ENCODE results near the gene SLC44A2. TPM values are rescaled to one million over a fixed set of nuclear protein-coding genes. Genes with fewer than 3 reads are reported as not detected.

SLC44A2 gene
- total RNA-seq, result 46.0 and 48.5 TPM in 2 replicates

DNA sequence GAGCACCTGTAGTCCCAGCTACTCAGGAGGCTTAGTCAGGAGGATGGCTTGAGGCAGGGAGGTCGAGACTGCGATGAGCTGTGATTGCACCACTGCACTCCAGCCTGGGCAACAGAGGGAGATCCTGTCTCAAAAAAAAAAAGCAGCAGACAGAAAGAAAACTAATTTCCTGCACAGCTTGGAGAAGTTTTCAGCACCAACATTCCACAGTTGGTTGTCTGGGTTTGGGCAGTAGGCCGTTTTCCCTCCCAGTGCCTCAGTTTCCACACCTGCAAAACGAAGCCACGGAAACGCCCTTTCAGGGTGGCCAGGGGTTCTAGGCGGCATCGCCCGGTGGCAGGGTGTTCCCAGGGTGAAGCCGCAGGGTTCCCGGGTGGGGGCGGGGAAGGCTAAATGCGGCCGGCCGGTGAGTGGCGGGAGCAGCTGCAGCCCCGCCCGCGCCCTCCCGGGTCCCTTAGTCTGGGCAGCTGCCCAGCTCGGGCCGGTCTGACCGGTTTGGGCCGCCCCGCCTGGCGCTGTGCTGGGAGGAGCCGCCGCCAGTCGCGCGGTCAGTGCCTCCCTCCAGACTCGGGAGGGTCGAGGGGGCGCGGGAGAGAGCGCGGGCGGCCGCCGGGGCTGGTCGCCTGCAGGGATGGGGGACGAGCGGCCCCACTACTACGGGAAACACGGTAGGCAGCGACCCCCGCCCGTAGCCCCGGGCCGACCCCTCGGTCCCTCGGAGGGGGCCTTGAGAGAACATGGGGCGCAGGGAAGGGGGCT, at the start of gene SLC44A2:
SLC44A2 (plus strand) TSS at position 551 of the 759 bp plus-strand sequence; CDS start at position 632, 81 bp downstream.
- peak; percentile 28 for DNase-seq (ENCODE audit: low read depth)

DNA sequence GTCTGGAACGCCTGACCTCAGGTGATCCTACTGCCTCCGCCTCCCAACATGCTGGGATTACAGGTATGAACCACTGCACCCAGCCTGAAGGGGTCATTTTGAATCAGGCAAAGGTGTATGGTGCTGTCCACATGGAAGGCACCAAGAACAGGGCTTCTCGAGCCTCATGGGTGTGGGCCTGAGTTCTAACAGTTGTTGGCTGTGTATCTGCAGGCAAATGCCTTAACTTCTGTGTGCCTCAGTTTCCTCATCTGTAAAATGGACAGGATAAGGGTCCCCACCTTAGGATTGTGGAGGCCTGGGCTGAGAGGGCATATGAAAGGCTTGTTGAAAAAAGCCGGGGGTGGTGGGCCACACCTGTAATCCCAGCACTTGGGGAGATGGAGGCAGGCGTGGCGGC, 47.4 kb upstream of the SLC44A2 start:
- DNase-seq (ENCODE audit: low read depth), result no peak

DNA sequence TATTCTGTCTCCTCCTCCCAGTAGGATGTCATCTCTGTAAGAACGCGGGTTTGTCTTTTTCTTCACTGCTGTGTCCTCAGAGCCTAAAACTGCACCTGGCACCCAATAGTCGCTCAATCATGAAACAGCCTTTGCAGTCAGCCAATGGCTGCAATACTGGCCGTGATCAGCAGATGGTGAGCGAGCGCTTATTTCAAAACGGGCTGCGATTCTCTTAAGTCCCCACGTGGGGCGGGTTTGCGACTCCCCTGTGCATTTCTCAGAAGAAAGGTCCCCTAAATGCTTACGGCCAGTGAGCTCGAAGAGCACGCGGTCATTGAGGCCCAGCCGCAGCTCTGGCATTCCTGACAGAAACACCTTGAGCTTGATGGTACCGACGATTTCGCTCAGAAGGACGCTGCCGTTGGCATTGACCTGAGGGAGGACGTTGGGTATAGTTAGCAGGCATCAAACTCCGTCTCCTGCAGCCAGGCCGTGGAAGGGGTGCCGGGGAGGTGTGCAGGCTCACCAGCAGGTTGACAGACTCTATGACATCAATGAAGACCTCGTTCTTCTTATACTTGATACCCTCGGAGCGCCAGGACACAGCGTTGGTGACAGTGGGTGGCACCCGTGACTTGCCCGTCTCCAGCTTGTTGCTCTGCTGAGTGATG, 44.2 kb upstream of the SLC44A2 start:
- peak; percentile 83 for DNase-seq (ENCODE audit: low read depth)

DNA sequence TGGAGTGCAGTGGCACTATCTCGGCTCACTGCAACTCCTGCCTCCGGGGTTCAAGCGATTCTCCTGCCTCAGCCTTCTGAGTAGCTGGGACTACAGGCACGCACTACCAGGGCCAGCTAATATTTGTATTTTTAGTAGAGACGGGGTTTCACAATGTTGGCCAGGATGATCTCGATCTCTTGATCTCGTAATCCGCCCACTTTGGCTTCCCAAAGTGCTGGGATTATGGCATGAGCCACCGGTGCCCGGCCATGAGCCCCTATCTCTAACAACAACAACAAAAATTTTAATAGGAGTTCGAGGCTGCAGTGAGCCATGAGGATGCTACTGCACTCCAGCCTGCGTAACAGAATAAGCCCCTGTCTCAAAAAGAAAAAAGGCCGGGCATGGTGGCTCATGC, 43.3 kb upstream of the SLC44A2 start:
- no peak for DNase-seq (ENCODE audit: low read depth)

DNA sequence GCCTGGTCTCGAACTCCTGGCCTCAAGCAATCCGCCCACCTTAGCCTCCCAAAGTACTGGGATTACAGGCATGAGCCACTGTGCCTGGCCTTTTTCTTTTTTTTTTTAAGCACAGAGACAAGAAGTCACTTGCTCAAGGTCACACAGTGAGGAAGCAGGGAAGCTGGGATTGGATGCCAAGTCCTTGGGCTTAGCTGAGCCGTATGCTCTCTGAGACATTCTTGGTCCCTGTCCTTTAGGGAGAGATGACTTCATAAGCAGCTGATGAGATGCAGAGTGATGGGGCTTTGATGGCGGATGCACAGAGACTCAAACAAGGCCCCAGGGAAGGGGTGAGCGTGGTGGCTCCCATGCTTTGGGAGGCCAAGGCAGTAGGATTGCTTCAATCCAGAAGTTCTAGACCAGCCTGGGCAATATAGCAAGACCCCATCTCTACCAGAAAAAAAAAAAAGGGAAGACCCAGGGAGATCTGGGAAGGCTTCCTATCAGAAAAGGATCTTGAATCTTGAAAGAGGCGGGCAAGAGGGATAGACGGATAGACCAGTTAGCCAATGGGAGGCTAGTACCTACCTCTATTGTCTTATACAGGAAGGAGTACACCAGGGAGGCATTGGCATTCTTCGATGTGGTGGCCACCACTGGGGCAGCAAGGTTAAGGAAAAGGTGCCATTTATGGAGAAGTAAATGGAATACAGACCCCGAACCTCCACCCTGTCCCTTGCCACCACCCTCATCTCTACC, 42.1 kb upstream of the SLC44A2 start:
- no peak for DNase-seq (ENCODE audit: low read depth)

DNA sequence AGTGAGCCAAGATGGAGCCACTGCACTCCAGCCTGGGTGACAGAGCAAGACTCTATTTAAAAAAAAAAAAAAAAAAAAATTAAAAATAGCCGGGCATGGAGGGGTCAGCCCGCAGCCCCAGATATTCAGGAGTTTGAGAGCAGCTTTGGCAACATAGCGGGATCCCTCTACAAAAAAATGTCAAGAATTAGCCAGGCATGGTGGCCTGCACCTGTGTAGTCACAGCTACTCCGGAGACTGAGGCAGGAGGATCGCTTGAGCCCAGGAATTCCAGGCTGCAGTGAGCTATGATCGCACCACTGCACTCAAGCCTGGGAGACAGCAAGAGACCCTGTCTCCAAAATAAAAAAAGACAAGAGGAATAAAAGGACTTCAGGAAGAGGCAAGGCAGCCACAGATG, 39.0 kb upstream of the SLC44A2 start:
- DNase-seq (ENCODE audit: low read depth), result no peak

DNA sequence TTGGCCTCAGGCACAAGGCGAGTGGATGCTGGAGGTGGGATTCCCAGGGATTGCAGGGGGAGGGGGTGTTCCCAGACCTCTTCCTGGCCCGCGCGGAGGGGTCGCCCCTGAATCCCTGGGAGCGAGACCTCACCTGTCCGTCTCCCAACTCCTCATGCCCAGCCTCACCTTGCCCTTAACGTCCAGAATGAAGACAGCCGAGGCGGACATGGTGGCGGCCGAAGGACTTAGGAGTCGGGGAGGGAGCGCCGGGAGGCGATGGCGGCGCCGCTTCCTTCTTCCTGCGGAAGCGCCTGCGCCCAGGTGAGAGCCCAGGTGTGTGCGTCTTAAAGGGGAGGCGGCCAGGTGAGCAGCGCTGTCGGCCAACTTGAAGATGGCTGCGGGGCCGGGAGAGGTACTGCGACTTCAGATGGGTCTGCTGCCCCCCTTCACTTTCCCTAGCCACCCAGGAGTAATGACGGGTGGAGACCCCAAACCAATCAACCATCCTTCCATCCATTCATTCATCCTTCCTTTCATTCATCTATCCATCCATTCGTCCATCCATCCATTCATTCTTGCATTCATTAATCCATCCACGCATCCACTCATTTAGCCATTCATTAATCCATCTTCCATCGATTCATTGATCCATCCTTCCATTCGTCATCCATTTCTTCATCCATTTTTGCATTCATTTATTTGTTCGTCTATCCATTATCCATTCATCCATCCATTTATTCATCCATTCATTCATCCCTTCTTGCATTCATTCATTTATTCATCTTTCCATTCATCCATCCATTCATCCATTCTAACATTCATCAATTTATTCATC, 38.1 kb upstream of the SLC44A2 start, which contains the start of gene AP1M2:
AP1M2 (minus strand) TSS at position 291 of the 817 bp plus-strand sequence; CDS start at position 210, 81 bp downstream.
- no peak for DNase-seq (ENCODE audit: low read depth)

DNA sequence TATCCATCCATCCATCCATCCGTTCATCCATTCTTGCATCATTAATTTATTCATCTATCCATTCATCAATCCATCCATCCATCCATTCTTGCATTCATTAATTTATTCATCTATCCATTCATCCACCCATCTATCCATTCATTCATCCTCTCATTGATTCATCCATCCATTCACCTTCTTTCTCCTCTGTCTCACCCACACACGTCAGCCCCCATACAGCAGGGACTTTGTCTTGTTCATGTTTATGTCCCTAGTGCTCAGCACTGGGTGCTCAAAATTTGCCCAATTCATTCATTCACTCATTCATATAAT, 37.6 kb upstream of the SLC44A2 start:
- no peak for DNase-seq (ENCODE audit: low read depth)

DNA sequence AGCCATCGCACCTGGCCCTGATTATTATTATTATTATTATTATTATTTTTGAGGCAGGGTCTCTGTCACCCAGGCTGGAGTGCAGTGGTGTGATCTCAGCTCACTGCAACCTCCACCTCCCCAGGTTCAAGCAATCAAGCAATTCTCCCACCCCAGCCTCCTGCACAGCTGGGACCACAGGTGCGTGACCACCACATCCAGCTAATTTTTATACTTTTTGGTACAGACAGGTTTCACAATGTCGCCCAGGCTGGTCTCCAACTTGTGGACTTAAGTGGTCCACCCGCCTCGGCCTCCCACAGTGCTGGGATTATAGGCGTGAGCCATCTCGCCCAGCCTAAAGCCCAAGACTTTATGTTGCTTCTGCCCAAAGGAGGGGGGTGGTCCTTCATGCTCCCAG, 32.2 kb upstream of the SLC44A2 start:
- no peak for DNase-seq (ENCODE audit: low read depth)

DNA sequence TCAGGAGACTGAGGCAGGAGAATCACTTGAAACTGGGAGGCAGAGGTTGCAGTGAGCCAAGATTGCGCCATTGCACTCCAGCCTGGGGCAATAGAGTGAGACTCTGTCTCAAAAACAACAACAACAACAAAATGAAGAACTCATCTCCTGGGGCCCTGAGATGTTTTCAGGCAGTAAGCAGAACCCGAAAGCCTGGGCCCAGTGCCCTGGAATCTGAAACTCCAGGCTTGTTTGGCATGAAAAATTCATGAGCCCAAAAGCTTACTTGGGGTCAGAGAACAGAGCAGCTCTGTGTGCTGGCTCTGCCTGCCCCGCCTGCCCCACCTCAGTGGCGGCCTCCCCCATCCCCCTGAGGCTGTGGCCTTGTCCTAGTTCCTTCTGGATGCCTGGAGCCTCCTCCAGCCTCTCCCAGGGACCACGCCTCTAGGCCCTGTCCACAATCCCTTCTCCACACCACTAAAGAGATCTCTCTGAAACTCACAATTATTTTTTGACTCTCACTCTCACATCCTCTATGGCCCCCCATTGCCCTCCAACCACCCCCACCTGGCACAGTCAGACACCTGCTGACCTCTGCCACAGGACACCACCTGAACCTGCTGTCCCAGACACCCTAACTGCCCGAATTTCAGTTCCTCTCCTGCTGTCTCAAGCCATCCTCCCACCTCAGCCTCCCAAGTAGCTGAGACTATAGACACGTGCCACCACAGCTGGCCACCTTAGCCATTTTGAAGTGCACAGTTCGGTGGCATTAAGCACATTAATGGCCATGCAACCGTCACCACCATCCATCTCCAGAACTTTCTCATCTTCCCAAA, 31.3 kb upstream of the SLC44A2 start:
- peak; percentile 55 for DNase-seq (ENCODE audit: low read depth)

DNA sequence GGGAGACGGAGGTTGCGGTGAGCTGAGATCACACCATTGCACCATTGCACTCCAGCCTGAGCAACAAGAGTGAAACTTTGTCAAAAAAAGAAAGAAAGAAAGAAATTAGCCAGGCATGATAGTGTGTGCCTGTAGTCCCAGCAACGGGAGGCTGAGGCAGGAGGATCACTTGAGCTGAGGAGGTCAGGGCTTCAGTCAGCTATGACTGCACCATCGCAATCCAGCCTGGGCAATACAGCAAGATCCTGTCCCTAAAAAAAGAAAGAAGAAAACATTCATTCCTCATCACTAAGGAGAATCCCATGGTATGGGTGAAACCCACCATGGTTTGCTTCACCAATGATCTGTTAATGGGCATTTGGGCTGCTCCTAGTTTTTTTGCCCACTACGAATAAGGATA, 25.2 kb upstream of the SLC44A2 start:
- DNase-seq (ENCODE audit: low read depth), result no peak

DNA sequence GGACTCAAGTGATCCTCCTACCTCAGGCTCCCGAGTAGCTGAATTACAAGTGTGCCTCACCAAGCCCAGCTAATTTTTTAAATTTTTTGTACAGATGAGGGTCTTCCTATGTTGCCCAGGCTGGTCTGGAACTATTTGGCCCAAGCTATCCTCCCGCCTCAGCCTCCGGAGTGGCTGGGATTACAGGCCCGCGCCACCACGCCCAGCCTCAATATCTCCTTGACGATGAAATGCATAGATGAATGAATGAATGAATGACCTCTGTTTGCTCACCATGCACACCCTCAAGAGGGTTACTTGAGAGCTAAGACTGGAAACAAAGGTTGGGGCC, 23.4 kb upstream of the SLC44A2 start:
- peak; percentile 23 for DNase-seq (ENCODE audit: low read depth)

DNA sequence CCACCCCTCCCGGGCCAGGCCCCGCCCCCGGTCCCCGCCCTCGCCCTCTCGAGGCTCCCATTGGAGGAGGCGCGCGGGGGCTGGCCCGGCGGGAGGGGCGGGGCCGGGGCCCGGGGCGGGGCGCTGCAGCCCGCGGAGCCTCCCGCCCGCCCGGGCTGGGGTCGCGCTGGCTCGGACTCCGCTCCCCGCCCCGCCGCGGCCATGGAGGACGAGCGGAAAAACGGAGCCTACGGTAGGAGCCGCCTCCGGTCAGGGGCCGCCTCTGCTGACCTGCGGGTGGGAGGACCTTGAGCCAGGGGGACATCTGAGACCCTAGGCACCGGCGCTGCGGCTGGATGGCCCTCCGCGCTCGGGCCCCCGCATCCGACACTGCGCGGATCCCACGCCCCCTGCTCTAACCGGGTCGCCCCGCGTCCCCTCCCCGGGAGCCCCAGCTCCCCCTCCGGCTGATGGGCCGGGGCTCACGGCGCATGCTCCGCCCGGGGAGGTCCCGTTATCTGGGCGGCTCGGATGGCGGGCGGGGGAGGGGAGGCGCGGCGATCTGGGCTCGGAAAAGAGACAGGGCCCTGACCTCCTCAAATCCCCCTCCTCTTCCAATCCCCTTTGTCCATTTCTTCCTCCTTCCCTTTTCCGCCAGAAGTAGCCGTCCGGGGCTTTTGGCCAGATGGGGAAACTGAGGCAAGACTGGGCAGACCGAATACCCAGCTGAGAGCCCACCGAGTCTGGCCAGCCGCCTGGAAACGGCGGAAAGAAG, 22.8 kb upstream of the SLC44A2 start:
- no peak for DNase-seq (ENCODE audit: low read depth)

DNA sequence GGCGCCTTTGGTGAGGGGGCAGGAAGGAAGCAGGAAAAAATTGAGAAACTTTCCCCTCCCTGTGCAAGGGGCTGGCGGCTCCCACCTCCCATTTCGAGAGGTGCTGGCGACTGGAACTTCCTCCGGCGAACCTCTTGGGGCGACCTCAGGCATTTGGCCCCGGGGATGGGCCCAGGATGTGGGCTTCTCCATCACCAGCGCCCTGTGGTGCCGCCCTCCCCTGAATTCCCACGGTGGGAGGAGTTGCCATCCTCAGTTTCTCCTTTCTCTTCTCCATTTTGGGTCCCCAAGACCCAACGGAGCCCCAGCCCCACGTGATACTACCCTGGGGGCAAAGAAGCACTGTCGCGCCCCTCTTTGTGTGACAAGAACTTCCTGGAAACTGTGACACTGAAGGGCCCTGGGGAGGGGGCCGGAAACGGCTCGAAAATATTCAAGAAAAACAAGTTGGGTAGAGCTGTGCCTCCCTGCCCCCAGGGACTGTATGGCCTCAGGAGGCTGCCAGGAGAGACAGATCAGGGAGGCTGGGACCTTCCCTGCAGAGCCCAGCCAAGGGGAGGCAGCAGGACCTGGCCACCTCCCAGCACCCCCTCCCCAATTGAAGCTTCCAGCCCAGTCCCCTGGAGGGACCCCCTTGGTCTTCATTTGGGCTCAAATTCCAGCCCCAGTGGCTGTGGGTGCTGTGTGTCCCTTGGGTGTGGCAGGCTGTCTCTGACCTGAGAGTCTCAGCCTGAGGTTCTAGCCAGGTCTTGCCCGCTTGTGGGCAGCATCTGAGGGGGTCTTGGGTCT, 22.1 kb upstream of the SLC44A2 start:
- no peak for DNase-seq (ENCODE audit: low read depth)

DNA sequence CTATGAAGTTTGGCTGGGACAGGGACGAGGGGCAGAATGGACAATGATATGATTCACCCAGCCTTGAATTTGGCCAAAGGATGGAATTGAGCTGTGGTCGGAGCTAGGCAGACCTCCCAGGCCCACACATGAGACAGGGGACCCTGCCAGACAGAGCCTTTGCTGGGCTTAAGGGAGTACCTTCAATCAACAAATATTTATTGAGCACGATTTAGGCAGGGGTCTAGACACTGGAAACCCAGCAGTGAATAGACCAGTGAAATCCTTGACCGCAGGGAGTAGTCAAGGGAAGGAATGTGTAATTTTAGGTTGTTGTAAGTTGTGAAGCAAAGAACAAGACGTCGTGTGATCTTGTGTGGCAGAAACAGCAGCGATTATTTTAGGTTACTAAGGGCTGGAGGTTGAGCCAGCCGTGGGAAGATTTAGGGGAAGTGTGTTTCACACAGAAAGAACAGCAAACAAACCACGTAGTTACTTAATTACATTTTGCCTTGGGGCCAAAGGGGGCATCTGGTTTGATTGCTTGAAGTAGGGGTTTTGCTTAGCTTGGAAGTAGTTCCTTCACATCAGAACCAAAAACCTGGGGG, 21.4 kb upstream of the SLC44A2 start:
- peak; percentile 48 for DNase-seq (ENCODE audit: low read depth)

DNA sequence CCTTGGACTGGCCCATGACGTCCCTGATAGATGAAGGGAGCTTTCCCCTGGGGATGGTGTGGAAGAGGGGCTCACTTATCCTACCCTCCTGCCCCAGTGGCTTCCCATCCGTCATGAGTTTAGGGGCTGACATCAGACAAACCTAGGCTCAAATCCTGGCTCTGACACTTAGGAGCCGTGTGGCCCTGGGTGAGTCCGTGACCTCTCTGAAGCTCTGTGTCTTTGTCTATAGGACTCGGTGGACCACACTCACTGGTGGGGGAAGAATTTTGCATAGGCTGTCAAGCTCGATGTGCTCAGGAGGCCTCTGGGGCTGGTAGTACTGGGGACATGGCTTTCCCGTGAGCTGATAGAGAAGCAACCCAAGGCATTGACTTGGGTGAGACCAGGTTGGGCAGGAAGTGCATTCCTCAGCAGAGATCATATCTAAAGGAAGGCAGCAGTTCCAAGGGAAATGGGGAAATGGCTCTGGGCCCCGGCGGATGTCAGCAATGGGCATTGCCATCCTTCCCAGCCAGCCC, 20.8 kb upstream of the SLC44A2 start:
- no peak for DNase-seq (ENCODE audit: low read depth)

DNA sequence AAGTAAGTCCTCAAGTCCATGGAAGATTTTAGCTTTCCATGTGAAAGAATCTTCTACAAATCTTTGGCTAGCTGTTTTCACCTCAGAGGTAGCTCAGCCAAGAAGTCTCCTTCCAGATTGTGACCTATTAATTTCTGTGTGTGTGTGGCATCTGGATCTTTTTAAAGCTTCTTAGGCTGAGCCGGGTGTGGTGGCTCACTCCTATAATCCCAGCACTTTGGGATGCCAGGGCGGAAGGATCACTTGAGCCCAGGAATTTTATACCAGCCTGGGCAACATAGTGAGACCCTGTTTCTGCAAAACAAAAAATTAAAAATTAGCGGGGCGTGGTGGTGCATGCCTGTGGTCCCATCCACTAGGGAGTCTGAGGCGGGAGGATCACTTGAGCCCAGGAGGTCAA, 13.4 kb upstream of the SLC44A2 start:
- no peak for DNase-seq (ENCODE audit: low read depth)

DNA sequence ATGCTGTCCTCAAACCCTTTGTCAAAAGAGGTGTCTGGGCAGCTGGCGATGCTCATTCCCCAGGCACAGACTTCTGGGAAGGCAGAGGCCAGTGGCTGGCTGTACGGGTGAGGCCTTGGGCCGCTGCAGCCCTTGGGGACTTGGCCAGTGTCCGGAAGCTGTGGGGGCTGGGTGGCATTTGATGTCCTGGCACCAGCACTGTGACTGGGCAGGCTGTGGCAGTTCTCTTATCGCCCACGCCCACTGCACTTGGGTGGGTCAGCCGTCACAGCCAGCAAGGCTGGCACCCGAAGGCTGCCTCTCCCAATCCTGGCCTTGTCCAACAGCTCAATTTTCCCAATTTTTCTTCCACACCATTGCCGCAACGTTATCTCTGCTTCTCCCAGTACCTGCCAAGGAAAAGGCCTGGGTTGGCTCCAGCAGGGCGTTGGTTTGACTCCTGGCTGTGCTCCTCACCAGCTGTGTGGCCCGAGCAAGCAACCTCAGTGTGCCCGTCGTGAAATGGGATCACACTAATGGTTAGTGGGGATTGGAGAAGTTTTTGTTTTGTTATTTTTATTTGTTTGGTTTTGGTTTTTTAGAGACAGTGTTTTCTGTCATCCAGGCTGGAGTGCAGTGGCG, 12.7 kb upstream of the SLC44A2 start:
- DNase-seq (ENCODE audit: low read depth), result no peak
